Measurements from ENCODE around the gene EXOSC7. TPM values are rescaled to one million over a fixed set of nuclear protein-coding genes. Genes with fewer than 3 reads are reported as not detected.

EXOSC7 gene
- total RNA-seq, 1 experiment from 2014 or later, result 88.7 TPM

GRCh38 chr3:44963571-44964325, 12.3 kb upstream of the EXOSC7 start:
- no peak for TF ChIP-seq CTCF (conservative IDR thresholded peaks at IDR 0.05)
- no peak overlapping the region for H2BK12ac ChIP-seq (ENCODE audit: insufficient read length, low read depth, low read length)
- H4K8ac ChIP-seq (replicated peaks; ENCODE audit: insufficient read length, low read depth, low read length), result no peak overlapping the region
- no peak overlapping the region for H4K91ac ChIP-seq (ENCODE audit: insufficient read length, low read depth, low read length)
- no CpG with 5 or more reads among the region's 4 CpGs for WGBS (ENCODE audit: extremely low coverage, insufficient read length, low lambda C conversion rate)
- no peak overlapping the region for H3K9ac ChIP-seq (ENCODE audit: extremely low read depth, insufficient read length, low read length)
- no peak overlapping the region for H3K56ac ChIP-seq (ENCODE audit: insufficient read length, low read depth, low read length)
- no peak for DNase-seq
- peaks cover 4% of the 10 kb centered on the region; the same call in 1 of the 2 replicates for H3K79me2 ChIP-seq (ENCODE audit: insufficient read depth, low read length)
- no peak overlapping the region for H3T11ph ChIP-seq (ENCODE audit: low read length)
- no peak overlapping the region for H3K23ac ChIP-seq (ENCODE audit: insufficient read length, low read depth, low read length)
- no peaks in the 10 kb centered on the region for H3K27me3 ChIP-seq (ENCODE audit: insufficient read depth, low read length)
- no peak overlapping the region for H3K4me3 Mint-ChIP-seq
- peaks cover 2% of the 10 kb centered on the region; the same call in 1 of the 2 replicates for H3K4me1 ChIP-seq (ENCODE audit: insufficient read depth, low read length)
- H3K27ac ChIP-seq (ENCODE audit: insufficient read length, low read depth, low read length), result no peak overlapping the region
- H3K9me3 ChIP-seq (ENCODE audit: control insufficient read depth, low read depth, low read length), result no peaks in the 10 kb centered on the region
- no peaks in the 10 kb centered on the region for H3K9me3 Mint-ChIP-seq
- peak overlapping the region in 1 of 3 experiments; percentile 68; a peak in 3 of 7 replicates for H3K27ac Mint-ChIP-seq
- no peaks in the 10 kb centered on the region for H3K23me2 ChIP-seq (ENCODE audit: insufficient read length, low read depth, low read length, poor library complexity, severe bottlenecking)
- H3K4ac ChIP-seq (ENCODE audit: low read depth, low read length), result no peak overlapping the region
- H3K4me1 Mint-ChIP-seq, result peaks cover 13 to 14% of the 10 kb centered on the region in 2 experiments
- H2AK5ac ChIP-seq (ENCODE audit: insufficient read length, low read length), result no peak overlapping the region
- no peak overlapping the region for H3K4me2 ChIP-seq (ENCODE audit: insufficient read depth, insufficient read length, low read length)
- no peak overlapping the region for H2BK15ac ChIP-seq (ENCODE audit: low read depth, low read length)
- no peaks in the 10 kb centered on the region for H3K27me3 Mint-ChIP-seq (ENCODE audit: low read depth)
- no peaks in the 10 kb centered on the region for H4K20me1 ChIP-seq (ENCODE audit: control insufficient read depth, insufficient read depth, insufficient read length)
- H2BK20ac ChIP-seq (ENCODE audit: low read depth, low read length, poor library complexity, severe bottlenecking), result no peak overlapping the region
- H3K36me3 Mint-ChIP-seq (ENCODE audit: insufficient read depth in 1 of 3, low read depth in 3 of 3), result peaks cover 0 to 4% (median 0%) of the 10 kb centered on the region in 3 experiments; a peak in 2 of 7 replicates
- no peak overlapping the region for H2AFZ ChIP-seq (ENCODE audit: low read length)
- no peak overlapping the region for H3K18ac ChIP-seq (ENCODE audit: insufficient read length, low read depth, low read length)
- no peak overlapping the region for H4K5ac ChIP-seq (ENCODE audit: insufficient read length, low read depth, low read length)
- H2BK5ac ChIP-seq (ENCODE audit: insufficient read length, low read length), result no peak overlapping the region
- no peaks in the 10 kb centered on the region for H3K79me1 ChIP-seq (ENCODE audit: insufficient read depth, low read depth, low read length, poor library complexity, severe bottlenecking)
- H2BK120ac ChIP-seq (ENCODE audit: low read depth, low read length, poor library complexity, severe bottlenecking), result no peak overlapping the region
- no peak overlapping the region for H3K14ac ChIP-seq (ENCODE audit: insufficient read depth, low read length)
